GM18951 (cell line): ENCODE measurements around the gene DAPK3.

Experiments
- POLR2A ChIP-seq: IDR thresholded peaks from 4 replicates; pipeline ENCODE4 v1.6.1; 2011; ENCODE audit warnings: mild to moderate bottlenecking; ENCODE audit not compliant: insufficient read length, insufficient read depth; ENCODE audit errors: extremely low read depth
- in situ Hi-C: fragments of 300-500 bp; cut with MboI; formaldehyde crosslinking; loops from one replicate; pipeline ENCODE4 v1.12.0; 2022; ENCODE audit warnings: low sequenced_read_pairs, mixed read lengths, inconsistent platforms; ENCODE audit not compliant: unreplicated experiment

The DAPK3 gene

GRCh38 chr19:3970808-3971598, at the start of gene DAPK3:
DAPK3 (minus strand) TSS chr19:3971099; CDS start chr19:3969735, 1,364 bp downstream.
- in situ Hi-C loops, result no loop called here
- TF ChIP-seq POLR2A, result peak; percentile 87

DNA sequence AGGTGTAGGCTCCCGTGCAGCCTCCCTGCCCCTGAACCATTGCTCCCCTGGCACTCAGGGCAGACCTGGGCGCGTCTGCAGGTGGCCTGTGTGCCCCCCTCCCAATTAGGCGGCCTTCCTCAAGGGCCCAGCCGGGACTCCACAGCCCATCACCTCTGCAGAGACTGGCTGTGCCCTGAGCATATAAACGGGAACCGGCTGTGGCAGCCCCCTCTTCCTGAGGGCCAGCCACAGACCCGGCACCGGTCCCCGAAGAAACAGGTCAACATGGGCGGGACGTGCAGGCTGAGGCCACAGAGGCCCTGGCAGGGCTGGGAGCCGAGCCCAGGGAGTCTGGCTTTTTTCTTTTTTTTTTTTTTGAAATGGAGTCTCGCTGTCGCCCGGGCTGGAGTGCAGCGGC, 48.7 kb upstream of the DAPK3 start:
- no peak for TF ChIP-seq POLR2A
- in situ Hi-C loops, result no loop called here

- in situ Hi-C loops, result no loop called here
- TF ChIP-seq POLR2A, result no peak
These were observed 48.0 kb upstream of the DAPK3 start for GRCh38 chr19:4018775-4019504.

GRCh38 chr19:4018140-4018613, 47.3 kb upstream of the DAPK3 start:
- in situ Hi-C loops, result no loop called here
- no peak for TF ChIP-seq POLR2A

GRCh38 chr19:4016903-4017638, 46.2 kb upstream of the DAPK3 start:
- in situ Hi-C loops, result no loop called here

DNA sequence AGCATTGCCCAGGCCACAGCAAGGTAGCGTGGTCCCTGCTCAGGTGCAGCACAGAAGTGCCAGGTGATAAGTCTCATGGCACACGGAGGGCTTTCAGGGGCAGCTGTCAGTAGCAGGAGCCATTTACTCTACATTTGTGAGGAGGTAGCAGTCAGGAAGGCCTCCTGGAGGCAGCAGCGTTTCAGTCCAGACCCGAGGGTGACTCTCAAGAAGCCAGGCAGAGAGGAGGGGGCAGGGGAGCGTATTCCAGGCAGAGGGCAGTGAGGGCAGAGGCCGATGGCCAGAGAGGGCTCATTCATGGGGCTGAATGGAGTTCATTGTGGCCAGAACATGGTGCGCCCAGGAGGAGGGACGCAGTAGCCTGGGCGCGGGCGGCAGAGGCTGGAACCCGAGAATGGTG, 45.6 kb upstream of the DAPK3 start:
- in situ Hi-C loops, result no loop called here
- no peak for TF ChIP-seq POLR2A

More at GRCh38 chr19:4016903-4017638, 46.2 kb upstream of the DAPK3 start:
- TF ChIP-seq POLR2A, result no peak

GRCh38 chr19:4015705-4016402, 45.0 kb upstream of the DAPK3 start:
- TF ChIP-seq POLR2A, result no peak
- in situ Hi-C loops, result no loop called here

- no peak for TF ChIP-seq POLR2A
- in situ Hi-C loops, result no loop called here
These were observed 43.9 kb upstream of the DAPK3 start for GRCh38 chr19:4014541-4015491.

GRCh38 chr19:4013886-4014540, 43.1 kb upstream of the DAPK3 start:
- TF ChIP-seq POLR2A, result no peak
- in situ Hi-C loops, result no loop called here

GRCh38 chr19:4012975-4013634, 42.2 kb upstream of the DAPK3 start:
- in situ Hi-C loops, result no loop called here

More at GRCh38 chr19:4012975-4013634, 42.2 kb upstream of the DAPK3 start:
- no peak for TF ChIP-seq POLR2A
